HUES48 (cell line): ENCODE results near the gene SLC35F1.

Experiments
- H3K27ac ChIP-seq: one replicate; pipeline ENCODE4 v1.7.0; 2013; ENCODE audit warnings: low read depth, low read length, inconsistent platforms
- H3K27me3 ChIP-seq: 2 replicates; pipeline ENCODE4 v1.6.1; 2013; ENCODE audit warnings: mild to moderate bottlenecking, low read length; ENCODE audit not compliant: control insufficient read depth, insufficient read depth
- H3K36me3 ChIP-seq: 2 replicates; pipeline ENCODE4 v1.6.1; 2013; ENCODE audit warnings: low read length; ENCODE audit not compliant: control insufficient read depth, insufficient read depth
- H3K4me1 ChIP-seq: 2 replicates; pipeline ENCODE4 v1.6.1; 2013; ENCODE audit warnings: mild to moderate bottlenecking, low read length; ENCODE audit not compliant: control insufficient read depth, insufficient read depth
- H3K4me3 ChIP-seq: 2 replicates; pipeline ENCODE4 v1.5.1; 2013; ENCODE audit warnings: mild to moderate bottlenecking, low read depth, low read length
- H3K9ac ChIP-seq: 2 replicates; pipeline ENCODE4 v1.6.1; 2013; ENCODE audit warnings: mild to moderate bottlenecking, low read depth, low read length, moderate library complexity
- H3K9me3 ChIP-seq: 2 replicates; pipeline ENCODE4 v1.6.1; 2013; ENCODE audit warnings: low read length; ENCODE audit not compliant: control insufficient read depth, insufficient read depth

Gene SLC35F1

GRCh38 chr6:118216751-118217150 lies 309.7 kb downstream of the SLC35F1 start:
- no peak overlapping the region for H3K27ac ChIP-seq
- H3K4me1 ChIP-seq: no peaks in the 10 kb centered on the region
- no peak overlapping the region for H3K4me3 ChIP-seq
- H3K9me3 ChIP-seq: no peaks in the 10 kb centered on the region
- H3K27me3 ChIP-seq: no peaks in the 10 kb centered on the region
- no peaks in the 10 kb centered on the region for H3K36me3 ChIP-seq
- no peak overlapping the region for H3K9ac ChIP-seq

- no peaks in the 10 kb centered on the region for H3K36me3 ChIP-seq
- H3K4me1 ChIP-seq: no peaks in the 10 kb centered on the region
- H3K9me3 ChIP-seq: no peaks in the 10 kb centered on the region
- H3K27me3 ChIP-seq: no peaks in the 10 kb centered on the region
- no peak overlapping the region for H3K9ac ChIP-seq
- H3K4me3 ChIP-seq: no peak overlapping the region
- no peak overlapping the region for H3K27ac ChIP-seq
These were observed 311.1 kb downstream of the SLC35F1 start for GRCh38 chr6:118218156-118218555.

- H3K9me3 ChIP-seq: no peaks in the 10 kb centered on the region
- no peak overlapping the region for H3K4me3 ChIP-seq
- no peak overlapping the region for H3K27ac ChIP-seq
- H3K27me3 ChIP-seq: no peaks in the 10 kb centered on the region
- H3K36me3 ChIP-seq: no peaks in the 10 kb centered on the region
- H3K9ac ChIP-seq: no peak overlapping the region
- H3K4me1 ChIP-seq: no peaks in the 10 kb centered on the region
These were observed 313.5 kb downstream of the SLC35F1 start for GRCh38 chr6:118220429-118221128.

- Histone ChIP-seq H3K4me1 (no peaks in the 10 kb centered on the region), H3K9me3 (no peaks in the 10 kb centered on the region), H3K36me3 (no peaks in the 10 kb centered on the region), H3K27ac (no peak overlapping the region), H3K27me3 (no peaks in the 10 kb centered on the region), H3K9ac (no peak overlapping the region), H3K4me3 (no peak overlapping the region)
These were observed 316.3 kb downstream of the SLC35F1 start for GRCh38 chr6:118223316-118223715.

- Histone ChIP-seq H3K9ac (no peak overlapping the region), H3K4me3 (no peak overlapping the region), H3K27ac (no peak overlapping the region), H3K36me3 (no peaks in the 10 kb centered on the region), H3K4me1 (no peaks in the 10 kb centered on the region), H3K27me3 (no peaks in the 10 kb centered on the region), H3K9me3 (no peaks in the 10 kb centered on the region)
These were observed 321.8 kb downstream of the SLC35F1 start for GRCh38 chr6:118228886-118229285.

GRCh38 chr6:118240878-118241528 lies 333.9 kb downstream of the SLC35F1 start:
- Histone ChIP-seq H3K9me3 (no peaks in the 10 kb centered on the region), H3K4me1 (no peaks in the 10 kb centered on the region), H3K27me3 (no peaks in the 10 kb centered on the region), H3K4me3 (no peak overlapping the region), H3K27ac (no peak overlapping the region), H3K36me3 (no peaks in the 10 kb centered on the region), H3K9ac (no peak overlapping the region)

GRCh38 chr6:118246406-118246805 lies 339.3 kb downstream of the SLC35F1 start:
- H3K4me1 ChIP-seq: no peaks in the 10 kb centered on the region
- H3K36me3 ChIP-seq: no peaks in the 10 kb centered on the region
- no peak overlapping the region for H3K9ac ChIP-seq

GRCh38 chr6:118248171-118248570 lies 341.1 kb downstream of the SLC35F1 start:
- Histone ChIP-seq H3K9me3 (no peaks in the 10 kb centered on the region), H3K36me3 (no peaks in the 10 kb centered on the region), H3K9ac (no peak overlapping the region), H3K4me1 (no peaks in the 10 kb centered on the region), H3K27ac (no peak overlapping the region), H3K4me3 (no peak overlapping the region), H3K27me3 (no peaks in the 10 kb centered on the region)

More at GRCh38 chr6:118246406-118246805, 339.3 kb downstream of the SLC35F1 start:
- no peak overlapping the region for H3K4me3 ChIP-seq
- no peaks in the 10 kb centered on the region for H3K27me3 ChIP-seq
- H3K27ac ChIP-seq: no peak overlapping the region
- H3K9me3 ChIP-seq: no peaks in the 10 kb centered on the region

- no peak overlapping the region for H3K27ac ChIP-seq
- H3K4me3 ChIP-seq: no peak overlapping the region
- no peak overlapping the region for H3K9ac ChIP-seq
These were observed 342.6 kb downstream of the SLC35F1 start for GRCh38 chr6:118249680-118250079.

GRCh38 chr6:118252474-118252873 lies 345.4 kb downstream of the SLC35F1 start:
- H3K4me3 ChIP-seq: no peak overlapping the region
- H3K4me1 ChIP-seq: no peaks in the 10 kb centered on the region
- H3K27ac ChIP-seq: no peak overlapping the region
- no peaks in the 10 kb centered on the region for H3K27me3 ChIP-seq
- no peak overlapping the region for H3K9ac ChIP-seq
- H3K9me3 ChIP-seq: no peaks in the 10 kb centered on the region
- no peaks in the 10 kb centered on the region for H3K36me3 ChIP-seq

More at GRCh38 chr6:118249680-118250079, 342.6 kb downstream of the SLC35F1 start:
- H3K4me1 ChIP-seq: no peaks in the 10 kb centered on the region
- H3K36me3 ChIP-seq: no peaks in the 10 kb centered on the region
- H3K9me3 ChIP-seq: no peaks in the 10 kb centered on the region
- no peaks in the 10 kb centered on the region for H3K27me3 ChIP-seq

GRCh38 chr6:118253741-118254140 lies 346.7 kb downstream of the SLC35F1 start:
- Histone ChIP-seq H3K9me3 (no peaks in the 10 kb centered on the region), H3K27me3 (no peaks in the 10 kb centered on the region), H3K4me1 (no peaks in the 10 kb centered on the region), H3K4me3 (no peak overlapping the region), H3K27ac (no peak overlapping the region), H3K36me3 (no peaks in the 10 kb centered on the region), H3K9ac (no peak overlapping the region)
